Mesenteric fat pad (tissue), 1 donor: ENCODE results near the gene ENTPD1. TPM values are rescaled to one million over a fixed set of nuclear protein-coding genes. Genes with fewer than 3 reads are reported as not detected.
"Not testable (repeated sequence)": the region's sequence is repeated elsewhere in the genome, so short reads cannot be mapped to it uniquely, and the experiment has no call there.

ENCODE experiments used
- DNase-seq: peaks from one replicate; pipeline ENCODE4 v3.0.0-alpha.2; 2020; ENCODE audit warnings: low spot score
- total RNA-seq: library from RNA; stranded (reverse); fragmentation: NEBNext Ultra II Directional; extraction: Animal tissue kit (Norgen Biotek cat#: 25700); gene quantifications from one replicate; pipeline ENCODE4 v1.2.1, GENCODE V29; 2021
- donor health status: DM: yes; HTN: yes; CAD: no.

Gene ENTPD1
- total RNA-seq, 1 donor from 2014 or later = 25.4 TPM

DNA sequence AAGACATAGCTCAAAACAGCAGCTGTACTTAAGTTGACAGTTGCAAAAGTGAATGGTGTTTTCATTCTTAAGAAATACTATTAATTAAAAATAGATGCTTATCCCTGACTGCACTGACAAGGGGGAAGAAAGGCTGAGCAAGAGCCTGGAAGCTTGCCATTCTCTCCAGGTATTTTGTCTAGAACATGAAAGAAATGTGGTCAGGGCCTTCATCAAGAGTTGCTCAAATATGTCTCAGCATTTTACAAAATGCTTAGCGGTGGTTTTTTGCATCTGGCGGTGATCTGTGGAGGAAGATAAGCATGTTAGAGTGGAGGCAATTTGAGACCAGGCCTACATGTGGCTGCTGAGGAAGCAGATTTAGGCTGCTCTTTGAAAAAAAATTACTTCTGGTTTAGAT, 105.4 kb downstream of the ENTPD1 start:
- DNase-seq = no peak

DNA sequence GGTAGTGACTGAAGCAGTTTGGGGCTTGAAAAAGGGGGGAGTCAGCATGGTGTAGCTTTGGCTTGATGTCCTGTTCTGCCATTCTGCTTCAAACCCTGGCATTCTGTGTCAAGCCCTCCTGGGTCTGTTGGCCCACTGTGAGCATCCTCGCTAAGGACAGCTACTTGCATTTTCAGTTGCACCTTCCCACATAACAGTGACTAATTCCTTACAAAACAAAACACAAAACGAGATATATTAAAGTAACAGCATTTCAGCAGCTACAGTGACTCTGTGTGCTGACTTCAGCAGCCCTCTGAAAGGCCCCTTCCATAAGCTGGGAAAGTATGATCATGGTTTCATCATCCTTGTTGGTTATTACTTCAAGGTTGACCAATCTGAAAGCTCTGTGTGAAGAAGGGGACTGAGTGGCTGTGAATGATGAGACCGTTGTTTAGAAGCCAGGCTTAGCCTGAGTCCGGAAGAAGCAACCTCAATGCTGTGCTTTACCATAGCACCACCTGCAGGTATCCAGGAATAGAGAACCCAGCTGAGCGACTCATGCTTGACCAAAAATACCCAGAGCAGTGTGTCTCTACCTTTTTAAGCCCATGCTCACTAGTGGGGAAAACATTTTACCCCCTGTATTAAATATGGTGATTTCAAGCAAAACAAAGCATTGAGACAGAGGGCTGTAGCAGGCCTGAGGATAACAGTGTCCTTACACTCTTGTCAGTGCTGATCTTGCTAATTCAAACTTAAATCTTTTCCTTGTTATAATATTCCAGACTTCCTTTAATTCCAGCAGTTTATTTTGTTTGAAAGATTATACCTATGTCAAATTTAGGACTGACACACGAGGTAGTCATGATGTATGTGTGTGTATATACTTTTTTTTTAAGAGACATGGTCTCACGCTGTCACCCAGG, 109.2 kb downstream of the ENTPD1 start:
- no peak for DNase-seq

DNA sequence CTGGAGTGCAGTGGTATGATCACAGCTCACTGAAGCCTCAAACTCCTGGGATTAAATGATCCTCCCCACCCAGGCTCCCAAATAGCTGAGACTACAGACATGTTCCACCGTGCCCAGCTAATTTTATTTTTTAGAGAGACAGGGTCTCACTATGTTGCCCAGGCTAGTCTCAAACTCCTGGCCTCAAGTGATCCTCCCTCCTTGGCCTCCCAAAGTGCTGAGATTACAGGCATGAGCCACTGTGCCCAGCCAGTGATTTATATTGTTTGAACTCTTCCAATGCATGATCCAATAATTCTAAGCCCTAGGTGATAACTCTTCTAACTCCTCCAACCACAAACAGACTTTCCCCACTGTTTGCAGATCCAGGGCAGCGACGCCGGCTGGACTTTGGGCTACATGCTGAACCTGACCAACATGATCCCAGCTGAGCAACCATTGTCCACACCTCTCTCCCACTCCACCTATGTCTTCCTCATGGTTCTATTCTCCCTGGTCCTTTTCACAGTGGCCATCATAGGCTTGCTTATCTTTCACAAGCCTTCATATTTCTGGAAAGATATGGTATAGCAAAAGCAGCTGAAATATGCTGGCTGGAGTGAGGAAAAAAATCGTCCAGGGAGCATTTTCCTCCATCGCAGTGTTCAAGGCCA, 110.0 kb downstream of the ENTPD1 start:
- DNase-seq = no peak

DNA sequence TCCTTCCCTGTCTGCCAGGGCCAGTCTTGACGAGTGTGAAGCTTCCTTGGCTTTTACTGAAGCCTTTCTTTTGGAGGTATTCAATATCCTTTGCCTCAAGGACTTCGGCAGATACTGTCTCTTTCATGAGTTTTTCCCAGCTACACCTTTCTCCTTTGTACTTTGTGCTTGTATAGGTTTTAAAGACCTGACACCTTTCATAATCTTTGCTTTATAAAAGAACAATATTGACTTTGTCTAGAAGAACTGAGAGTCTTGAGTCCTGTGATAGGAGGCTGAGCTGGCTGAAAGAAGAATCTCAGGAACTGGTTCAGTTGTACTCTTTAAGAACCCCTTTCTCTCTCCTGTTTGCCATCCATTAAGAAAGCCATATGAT, 110.5 kb downstream of the ENTPD1 start:
- no peak for DNase-seq

DNA sequence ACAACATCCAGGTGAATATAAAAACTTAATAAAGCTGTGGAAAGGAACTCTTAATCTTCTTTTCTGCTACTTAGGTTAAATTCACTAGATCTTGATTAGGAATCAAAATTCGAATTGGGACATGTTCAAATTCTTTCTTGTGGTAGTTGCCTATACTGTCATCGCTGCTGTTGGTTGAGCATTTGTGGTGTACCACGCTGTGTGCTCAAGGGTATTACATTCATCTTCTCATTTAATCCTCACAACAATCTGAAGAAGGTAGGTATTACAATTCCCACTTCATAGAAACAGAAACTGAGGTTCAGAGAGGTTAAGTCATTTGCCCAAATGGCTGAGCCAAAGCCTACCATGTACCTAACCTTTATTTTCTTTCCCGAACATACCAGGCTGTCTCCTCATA, 111.9 kb downstream of the ENTPD1 start:
- no peak for DNase-seq

DNA sequence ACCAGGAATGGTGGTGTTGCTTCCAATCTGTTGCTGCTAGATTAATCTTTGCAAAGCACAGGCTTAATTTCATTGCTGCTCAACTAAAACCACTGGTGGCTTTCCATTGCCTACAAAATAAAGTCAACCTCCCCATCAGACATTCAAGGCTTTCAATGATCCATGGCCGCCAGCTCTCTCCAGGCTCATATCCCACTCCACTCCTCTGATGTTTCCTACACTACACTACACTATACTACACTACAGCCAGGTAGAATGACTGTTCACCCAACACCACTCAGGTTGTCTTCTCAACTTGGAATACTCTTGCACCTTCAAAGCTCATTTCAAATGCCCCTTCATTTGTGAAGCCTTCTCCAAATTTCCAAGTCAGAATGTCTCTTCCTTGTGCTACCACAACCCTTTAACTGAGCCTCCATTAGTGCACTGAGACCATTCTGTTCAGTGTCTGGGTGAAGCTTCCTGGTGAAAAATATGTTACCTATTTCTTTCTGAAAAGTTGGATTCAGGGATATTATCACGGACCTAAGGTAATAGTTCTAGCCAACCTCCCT, 116.3 kb downstream of the ENTPD1 start:
- DNase-seq = no peak

DNA sequence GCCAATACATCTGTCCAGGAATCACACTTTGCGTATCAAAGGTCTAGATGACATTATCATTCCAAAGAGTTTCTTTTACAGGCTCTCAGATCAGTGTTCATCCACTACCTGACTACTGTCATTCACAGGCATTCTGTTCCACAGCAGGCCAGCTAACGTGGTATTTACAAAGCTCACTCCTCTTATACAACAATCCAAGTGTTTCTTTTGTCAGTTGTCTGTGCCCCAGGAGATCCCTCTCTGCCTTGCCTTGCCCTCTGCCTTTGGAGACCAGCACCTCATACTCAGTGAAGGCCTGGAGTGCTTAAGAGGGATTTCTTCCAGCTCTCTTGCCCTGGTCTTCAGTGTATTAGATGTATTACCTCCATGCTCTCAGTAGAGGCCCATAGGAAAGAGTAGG, 117.2 kb downstream of the ENTPD1 start:
- no peak for DNase-seq

DNA sequence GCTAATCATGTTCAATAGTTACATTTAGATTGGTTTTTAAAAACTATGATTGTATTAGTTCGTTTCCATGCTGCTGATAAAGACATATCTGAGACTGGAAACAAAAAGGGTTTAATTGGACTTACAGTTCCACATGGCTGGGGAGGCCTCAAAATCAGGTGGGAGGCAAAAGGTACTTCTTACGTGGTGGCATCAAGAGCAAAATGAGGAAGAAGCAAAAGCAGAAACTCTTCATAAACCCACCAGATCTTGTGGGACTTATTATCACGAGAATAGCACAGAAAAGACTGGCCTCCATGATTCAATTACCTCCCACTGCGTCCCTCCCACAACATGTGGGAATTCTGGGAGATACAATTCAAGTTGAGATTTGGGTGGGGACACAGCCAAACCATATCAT, 117.7 kb downstream of the ENTPD1 start:
- no peak for DNase-seq

DNA sequence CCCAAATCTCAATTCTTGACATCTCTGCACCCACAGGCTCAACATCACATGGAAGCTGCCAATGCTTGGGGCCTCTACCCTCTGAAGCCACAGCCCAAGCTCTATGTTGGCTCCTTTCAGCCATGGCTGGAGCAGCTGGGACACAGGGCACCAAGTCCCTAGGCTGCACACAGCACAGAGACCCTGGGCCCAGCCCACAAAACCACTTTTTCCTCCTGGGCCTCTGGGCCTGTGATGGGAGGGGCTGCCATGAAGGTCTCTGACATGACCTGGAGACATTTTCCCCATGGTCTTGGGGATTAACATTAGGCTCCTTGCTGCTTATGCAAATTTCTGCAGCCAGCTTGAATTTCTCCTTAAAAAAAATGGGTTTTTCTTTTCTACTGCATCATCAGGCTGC, 118.8 kb downstream of the ENTPD1 start:
- DNase-seq = not testable (repeated sequence)

DNA sequence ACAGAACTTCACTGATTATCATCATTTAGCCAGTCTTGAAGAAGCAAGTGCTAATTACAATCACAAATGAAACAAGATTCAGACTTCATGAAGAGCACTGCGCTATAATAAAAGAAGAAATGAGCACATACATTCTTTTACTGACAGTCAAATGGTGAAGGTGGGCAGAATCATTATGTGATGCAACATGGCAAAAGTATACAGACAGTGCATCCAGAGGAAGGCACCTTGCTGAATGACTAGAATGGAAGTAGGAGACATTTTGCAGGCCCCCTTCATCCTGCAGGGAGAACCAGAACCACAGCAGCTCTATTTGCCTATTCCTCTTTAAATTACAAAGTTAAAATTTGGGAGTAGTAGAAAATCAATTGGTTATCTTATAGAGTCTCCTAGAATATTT, 120.8 kb downstream of the ENTPD1 start:
- no peak for DNase-seq

DNA sequence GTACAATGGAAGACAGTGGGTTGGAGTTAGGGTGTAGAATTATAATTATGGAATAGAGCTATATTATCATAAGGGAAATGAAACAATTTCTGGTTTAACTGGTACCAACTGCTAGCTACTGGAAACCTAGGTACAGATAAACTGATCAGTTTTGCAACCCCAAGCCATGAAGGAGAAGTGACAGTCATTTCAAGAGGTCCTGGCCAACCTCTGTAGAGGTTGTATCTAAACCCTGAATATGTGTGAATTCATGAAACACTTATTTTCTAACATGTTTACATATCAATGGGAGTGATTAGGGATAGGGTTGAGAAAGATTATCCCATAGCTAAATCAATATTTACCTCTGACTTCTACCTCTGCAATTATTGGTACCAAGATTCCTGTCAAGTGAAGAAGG, 121.9 kb downstream of the ENTPD1 start:
- no peak for DNase-seq

DNA sequence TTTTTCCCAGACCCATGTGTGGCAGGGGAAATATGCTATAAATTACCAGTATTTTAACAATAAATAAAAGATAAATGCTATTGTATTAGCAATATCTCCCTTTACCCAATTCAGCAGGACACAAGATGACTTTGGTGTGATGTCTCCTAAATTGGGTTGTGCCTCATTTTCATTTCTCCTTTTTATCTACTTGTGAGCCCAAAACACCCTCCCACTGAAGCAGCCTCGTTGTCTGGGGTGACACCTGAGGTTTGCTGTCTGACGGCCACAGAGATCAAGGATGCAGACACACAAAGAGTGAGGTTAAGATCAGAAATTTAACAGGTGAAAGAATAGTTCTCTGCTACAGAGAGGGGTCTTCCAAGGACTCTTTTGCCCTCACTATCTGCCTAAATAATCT, 124.7 kb downstream of the ENTPD1 start:
- DNase-seq = no peak

DNA sequence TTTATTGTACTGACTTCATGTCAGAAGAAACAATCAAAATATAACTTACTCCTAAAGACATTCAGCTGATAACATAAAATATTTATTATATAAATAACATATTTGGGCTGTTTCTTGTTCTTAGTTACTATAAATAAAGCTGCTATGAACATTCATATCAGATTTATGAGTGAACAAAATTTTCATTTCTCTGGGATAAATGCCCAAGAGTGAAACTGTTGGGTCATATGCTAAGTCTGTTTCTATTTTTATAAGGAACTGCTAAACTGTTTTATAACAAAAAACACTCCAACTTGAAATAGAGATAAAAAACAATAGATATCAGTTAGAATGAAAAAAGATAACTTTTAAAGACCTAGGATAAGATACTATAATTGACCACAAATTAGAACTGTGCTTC, 125.4 kb downstream of the ENTPD1 start:
- DNase-seq = no peak

DNA sequence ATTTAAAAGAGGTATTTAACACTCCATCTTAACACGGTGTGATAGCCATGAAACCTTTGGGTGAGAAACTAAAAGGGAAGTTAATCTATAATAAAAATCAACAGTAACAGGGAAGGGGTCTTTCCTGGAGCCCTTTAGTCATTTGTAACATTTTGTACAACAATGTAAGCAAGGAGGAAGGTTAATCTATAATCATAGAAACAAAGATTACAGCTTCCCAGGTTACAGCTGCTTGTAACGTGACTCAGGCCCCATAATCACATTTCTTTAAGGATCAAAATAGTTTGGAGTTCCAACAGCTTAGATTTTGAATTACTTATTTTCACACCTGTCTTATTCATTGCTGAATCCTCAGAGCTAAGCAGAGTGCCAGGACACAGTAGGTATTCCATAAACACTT, 133.9 kb downstream of the ENTPD1 start:
- DNase-seq = no peak

DNA sequence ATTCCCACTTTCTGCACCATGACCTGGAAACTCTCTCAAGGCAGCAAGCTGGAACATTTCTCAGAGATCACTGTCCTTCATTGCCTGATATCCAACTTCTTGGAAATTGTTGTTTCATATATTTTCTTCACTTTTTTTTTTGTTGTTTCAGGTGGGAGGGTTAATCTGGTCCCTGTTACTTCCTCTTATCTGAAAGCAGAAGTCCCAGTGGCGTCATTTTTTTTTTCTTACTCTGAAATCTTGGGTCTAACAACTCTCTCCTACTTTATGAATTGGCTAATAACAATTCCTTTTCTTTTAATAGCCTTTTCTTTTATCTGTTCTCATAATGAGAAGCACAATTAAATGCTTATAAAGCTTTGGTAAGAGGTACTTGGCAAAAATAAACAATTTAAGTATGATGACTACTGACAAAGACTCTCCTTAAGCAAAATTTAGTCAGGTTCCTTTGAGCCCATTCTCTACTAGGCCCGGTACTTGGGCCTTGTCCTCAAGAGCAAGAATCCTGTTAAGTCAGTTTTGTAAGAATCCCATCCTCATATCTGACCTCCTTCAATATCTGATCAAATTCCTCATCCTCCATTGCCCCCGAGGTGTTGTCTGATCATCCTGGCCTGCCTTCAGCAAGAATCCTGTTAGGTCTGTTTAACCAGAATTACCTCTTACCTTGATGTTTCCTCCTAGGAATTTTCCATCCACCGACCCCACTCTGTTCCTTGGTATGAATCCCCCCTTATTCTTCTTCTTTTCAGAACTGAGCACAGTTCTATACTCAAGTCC, 140.3 kb downstream of the ENTPD1 start:
- DNase-seq = no peak

DNA sequence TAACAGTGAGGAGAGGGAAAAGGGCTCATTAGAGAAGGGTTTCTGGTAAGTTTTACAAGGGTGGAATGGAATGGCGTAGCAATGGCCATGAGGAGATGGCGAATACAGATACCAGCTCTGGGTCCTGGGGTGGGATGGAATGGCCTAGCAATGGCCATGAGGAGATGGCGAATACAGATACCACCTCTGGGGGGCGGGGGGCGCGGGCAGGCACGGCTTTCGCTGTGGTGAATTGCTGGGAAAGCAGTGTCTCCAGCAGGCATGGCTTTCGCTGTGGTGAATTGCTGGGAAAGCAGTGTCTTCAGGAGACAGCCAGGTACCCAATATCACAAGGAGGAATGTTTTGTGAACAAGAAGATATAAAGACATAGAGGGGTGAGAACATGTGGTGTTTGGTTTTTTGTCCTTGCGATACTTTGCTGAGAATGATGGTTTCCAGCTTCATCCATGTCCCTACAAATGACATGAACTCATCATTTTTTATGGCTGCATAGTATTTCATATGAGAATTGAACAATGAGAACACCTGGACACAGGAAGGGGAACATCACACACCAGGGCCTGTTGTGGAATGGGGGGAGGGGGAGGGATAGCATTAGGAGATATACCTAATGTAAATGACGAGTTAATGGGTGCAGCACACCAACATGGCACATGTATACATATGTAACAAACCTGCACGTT, 150.1 kb downstream of the ENTPD1 start:
- not testable (repeated sequence) for DNase-seq

DNA sequence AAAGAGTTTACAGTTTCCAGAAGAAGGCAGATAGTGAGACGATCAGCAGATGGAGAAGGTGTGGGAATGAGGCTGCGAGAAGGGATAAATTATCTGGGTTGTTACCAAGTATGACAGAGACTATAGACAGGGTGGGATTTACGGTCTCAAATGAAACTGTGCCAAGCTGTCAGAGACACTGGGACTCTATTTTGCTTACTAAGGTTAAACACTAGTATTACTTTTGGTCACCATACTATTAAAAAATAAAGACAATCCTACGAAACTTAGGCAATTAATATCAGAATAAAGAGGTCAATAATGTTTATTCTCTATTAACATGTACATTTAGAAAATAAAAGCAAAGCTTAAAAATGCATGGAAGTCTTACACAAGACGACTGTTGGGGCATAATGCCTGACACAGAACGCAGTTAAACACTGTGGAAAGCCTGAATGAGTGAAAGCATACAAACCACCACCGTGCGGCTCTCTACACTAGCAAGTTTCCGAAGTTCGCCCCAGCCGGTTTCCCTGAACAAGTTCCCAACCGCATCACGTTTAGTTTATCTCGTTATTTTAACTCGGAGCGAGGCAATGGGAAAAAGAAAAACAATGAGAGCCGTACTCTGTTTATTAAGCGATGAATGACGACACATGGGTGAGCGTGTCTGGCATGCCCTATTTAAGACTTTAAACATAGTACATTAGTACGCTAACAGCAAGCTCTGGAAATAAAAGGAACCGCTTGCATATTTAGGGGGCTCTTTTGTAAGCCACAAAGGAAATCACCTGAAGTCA, 150.9 kb downstream of the ENTPD1 start:
- DNase-seq = no peak

DNA sequence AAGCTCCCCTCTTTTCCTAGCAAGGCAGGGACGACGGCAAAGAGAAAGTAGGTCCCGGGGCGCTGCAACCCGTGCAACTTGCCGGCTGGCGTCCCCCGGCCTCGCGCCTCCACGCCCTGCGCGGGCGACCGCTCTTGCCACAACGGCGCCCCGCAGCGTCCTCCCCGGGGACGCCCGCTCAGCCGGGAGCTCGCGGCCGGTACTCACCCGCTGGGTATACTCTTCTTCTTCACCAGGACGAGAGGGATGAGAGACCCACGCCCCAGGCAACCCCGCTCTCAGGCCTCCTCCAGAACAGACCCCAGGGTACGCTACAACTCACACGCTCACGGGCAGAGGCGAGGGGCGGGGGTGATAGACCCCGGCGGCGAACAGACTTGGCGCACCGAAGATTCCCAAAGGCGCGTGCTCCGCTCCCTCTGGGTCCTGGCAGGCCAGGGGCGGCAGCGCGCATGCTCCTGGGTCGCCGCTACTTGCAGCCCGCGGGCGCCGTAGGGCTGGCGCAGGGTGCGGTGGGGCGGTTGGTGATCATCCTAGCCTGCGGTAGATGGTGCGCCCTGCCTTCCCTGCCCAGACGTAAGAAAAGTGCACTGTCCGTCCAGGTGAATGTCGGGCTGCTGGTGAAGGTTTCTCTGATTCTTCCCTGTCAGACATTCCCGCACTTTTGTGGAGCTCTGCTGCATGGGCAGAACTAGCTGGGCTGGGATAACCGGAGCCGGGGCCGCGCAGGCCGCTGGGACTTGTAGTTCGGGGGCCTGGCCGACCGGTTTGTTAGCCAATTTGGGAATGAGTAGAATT, 151.7 kb downstream of the ENTPD1 start, which contains the start of gene CC2D2B:
CC2D2B (plus strand) TSS at position 520 of the 798 bp plus-strand sequence. CDS start 3,349 bp downstream, outside the sequence.
- peak; percentile 93 for DNase-seq

DNA sequence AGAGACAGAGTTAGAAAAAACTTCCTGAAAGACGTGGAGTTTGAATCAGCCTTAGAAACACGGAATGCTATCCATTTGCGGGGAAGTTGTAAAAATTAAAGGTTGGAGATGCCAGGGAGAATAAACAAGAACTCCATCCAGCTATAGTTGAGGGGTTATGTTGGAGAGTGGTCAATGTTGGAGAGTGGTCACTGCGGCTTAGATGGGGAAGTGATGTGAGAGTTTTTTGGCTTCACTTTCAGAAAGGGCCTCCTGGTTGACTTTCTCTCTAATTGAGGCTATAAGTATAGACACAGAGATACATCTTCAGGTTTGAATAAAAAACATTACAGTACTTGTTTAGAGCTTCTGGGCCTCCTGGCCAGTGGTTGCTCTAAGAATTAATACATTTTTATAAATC, 152.5 kb downstream of the ENTPD1 start:
- DNase-seq = no peak
